ENCODE measurements around the gene RNU6-1. TPM values are rescaled to one million over a fixed set of nuclear protein-coding genes. Genes with fewer than 3 reads are reported as not detected.

Gene RNU6-1
- total and polyA plus RNA-seq, 2 experiments from 2014 or later: not detected

GRCh38 chr15:67857220-67857619 lies 17.4 kb upstream of the RNU6-1 start:
- Histone ChIP-seq H3K4me2 (no peak overlapping the region), H3K36me3 (ENCODE audit: insufficient read depth) (no peaks in the 10 kb centered on the region), H3K4me3 (no peak overlapping the region), H3K9me2 (ENCODE audit: insufficient read depth) (no peaks in the 10 kb centered on the region), H3K4me1 (ENCODE audit: insufficient read depth) (peaks cover 34% of the 10 kb centered on the region), H2AFZ (no peak overlapping the region), H3K27me3 (ENCODE audit: insufficient read depth) (peaks cover 2% of the 10 kb centered on the region; the same call in 1 of the 2 replicates), H3F3A (replicated peaks; ENCODE audit: low read depth) (no peaks in the 10 kb centered on the region), H3K27ac (ENCODE audit: low read depth) (no peak overlapping the region), H3K79me2 (replicated peaks; ENCODE audit: insufficient read depth) (no peaks in the 10 kb centered on the region), H4K20me1 (replicated peaks; ENCODE audit: insufficient read depth) (no peaks in the 10 kb centered on the region)
- H3K36me3 Mint-ChIP-seq (ENCODE audit: low read depth): no peaks in the 10 kb centered on the region
- no peaks in the 10 kb centered on the region; the same call in 2 of the 3 replicates for H3K9me3 Mint-ChIP-seq
- no peak overlapping the region for H3K4me3 Mint-ChIP-seq
- no peak for ATAC-seq
- peaks cover 40% of the 10 kb centered on the region for H3K4me1 Mint-ChIP-seq
- TF ChIP-seq, protein P1, sequence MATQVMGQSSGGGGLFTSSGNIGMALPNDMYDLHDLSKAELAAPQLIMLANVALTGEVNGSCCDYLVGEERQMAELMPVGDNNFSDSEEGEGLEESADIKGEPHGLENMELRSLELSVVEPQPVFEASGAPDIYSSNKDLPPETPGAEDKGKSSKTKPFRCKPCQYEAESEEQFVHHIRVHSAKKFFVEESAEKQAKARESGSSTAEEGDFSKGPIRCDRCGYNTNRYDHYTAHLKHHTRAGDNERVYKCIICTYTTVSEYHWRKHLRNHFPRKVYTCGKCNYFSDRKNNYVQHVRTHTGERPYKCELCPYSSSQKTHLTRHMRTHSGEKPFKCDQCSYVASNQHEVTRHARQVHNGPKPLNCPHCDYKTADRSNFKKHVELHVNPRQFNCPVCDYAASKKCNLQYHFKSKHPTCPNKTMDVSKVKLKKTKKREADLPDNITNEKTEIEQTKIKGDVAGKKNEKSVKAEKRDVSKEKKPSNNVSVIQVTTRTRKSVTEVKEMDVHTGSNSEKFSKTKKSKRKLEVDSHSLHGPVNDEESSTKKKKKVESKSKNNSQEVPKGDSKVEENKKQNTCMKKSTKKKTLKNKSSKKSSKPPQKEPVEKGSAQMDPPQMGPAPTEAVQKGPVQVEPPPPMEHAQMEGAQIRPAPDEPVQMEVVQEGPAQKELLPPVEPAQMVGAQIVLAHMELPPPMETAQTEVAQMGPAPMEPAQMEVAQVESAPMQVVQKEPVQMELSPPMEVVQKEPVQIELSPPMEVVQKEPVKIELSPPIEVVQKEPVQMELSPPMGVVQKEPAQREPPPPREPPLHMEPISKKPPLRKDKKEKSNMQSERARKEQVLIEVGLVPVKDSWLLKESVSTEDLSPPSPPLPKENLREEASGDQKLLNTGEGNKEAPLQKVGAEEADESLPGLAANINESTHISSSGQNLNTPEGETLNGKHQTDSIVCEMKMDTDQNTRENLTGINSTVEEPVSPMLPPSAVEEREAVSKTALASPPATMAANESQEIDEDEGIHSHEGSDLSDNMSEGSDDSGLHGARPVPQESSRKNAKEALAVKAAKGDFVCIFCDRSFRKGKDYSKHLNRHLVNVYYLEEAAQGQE (IDR thresholded peaks at IDR 0.05; ENCODE audit: unreplicated experiment): no peak
- TF ChIP-seq EZH2 (IDR thresholded peaks at IDR 0.05; ENCODE audit: low read depth, unreplicated experiment) (no peak), EZH2phosphoT487 (IDR thresholded peaks at IDR 0.05; ENCODE audit: unreplicated experiment) (no peak), JUNB (IDR thresholded peaks at IDR 0.05; ENCODE audit: unreplicated experiment) (no peak), ZNF462 (CRISPR knock-in tag; IDR thresholded peaks at IDR 0.05) (no peak), STAT1 (IDR thresholded peaks at IDR 0.05; ENCODE audit: unreplicated experiment) (no peak), NANOG (IDR thresholded peaks at IDR 0.05; ENCODE audit: borderline replicate concordance) (no peak)
- TF ChIP-seq, protein P2, sequence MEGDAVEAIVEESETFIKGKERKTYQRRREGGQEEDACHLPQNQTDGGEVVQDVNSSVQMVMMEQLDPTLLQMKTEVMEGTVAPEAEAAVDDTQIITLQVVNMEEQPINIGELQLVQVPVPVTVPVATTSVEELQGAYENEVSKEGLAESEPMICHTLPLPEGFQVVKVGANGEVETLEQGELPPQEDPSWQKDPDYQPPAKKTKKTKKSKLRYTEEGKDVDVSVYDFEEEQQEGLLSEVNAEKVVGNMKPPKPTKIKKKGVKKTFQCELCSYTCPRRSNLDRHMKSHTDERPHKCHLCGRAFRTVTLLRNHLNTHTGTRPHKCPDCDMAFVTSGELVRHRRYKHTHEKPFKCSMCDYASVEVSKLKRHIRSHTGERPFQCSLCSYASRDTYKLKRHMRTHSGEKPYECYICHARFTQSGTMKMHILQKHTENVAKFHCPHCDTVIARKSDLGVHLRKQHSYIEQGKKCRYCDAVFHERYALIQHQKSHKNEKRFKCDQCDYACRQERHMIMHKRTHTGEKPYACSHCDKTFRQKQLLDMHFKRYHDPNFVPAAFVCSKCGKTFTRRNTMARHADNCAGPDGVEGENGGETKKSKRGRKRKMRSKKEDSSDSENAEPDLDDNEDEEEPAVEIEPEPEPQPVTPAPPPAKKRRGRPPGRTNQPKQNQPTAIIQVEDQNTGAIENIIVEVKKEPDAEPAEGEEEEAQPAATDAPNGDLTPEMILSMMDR (conservative IDR thresholded peaks at IDR 0.05; ENCODE audit: low read depth in 2 of 2): no peak
- no peak overlapping the region for H3K27ac Mint-ChIP-seq
- no peak for DNase-seq (ENCODE audit: low spot score)
- peaks cover 7% of the 10 kb centered on the region for H3K27me3 Mint-ChIP-seq (ENCODE audit: insufficient read depth, low read depth, poor library complexity)

Measured in GM23338 (cell line).